Measurements from ENCODE around the gene DNAJB2. TPM values are rescaled to one million over a fixed set of nuclear protein-coding genes. Genes with fewer than 3 reads are reported as not detected.
"Not testable (repeated sequence)": the region's sequence is repeated elsewhere in the genome, so short reads cannot be mapped to it uniquely, and the experiment has no call there.

The DNAJB2 gene
- total RNA-seq, 1 donor from 2014 or later = 24.0 TPM

- not testable (repeated sequence) for DNase-seq
Observed at GRCh38 chr2:219258942-219259341, 20.2 kb upstream of the DNAJB2 start.

GRCh38 chr2:219261024-219261855 is 17.9 kb upstream of the DNAJB2 start:
- DNase-seq = no peak

GRCh38 chr2:219266232-219266631 is 12.9 kb upstream of the DNAJB2 start:
- DNase-seq = no peak

GRCh38 chr2:219266886-219267285 is 12.3 kb upstream of the DNAJB2 start:
- no peak for DNase-seq

GRCh38 chr2:219268294-219268693 is 10.9 kb upstream of the DNAJB2 start:
- no peak for DNase-seq

GRCh38 chr2:219269362-219270054 is 9.7 kb upstream of the DNAJB2 start:
- peak; percentile 41 for DNase-seq

GRCh38 chr2:219270055-219270372 is 9.2 kb upstream of the DNAJB2 start:
- no peak for DNase-seq

- DNase-seq = no peak
Observed at GRCh38 chr2:219271021-219271420, 8.1 kb upstream of the DNAJB2 start.

GRCh38 chr2:219272356-219272755 is 6.8 kb upstream of the DNAJB2 start:
- no peak for DNase-seq

GRCh38 chr2:219272995-219273394 is 6.2 kb upstream of the DNAJB2 start:
- DNase-seq = no peak

- DNase-seq = no peak
Observed at GRCh38 chr2:219273937-219274336, 5.2 kb upstream of the DNAJB2 start.

- DNase-seq = peak; percentile 19
Observed at GRCh38 chr2:219274361-219274921, 4.7 kb upstream of the DNAJB2 start.

GRCh38 chr2:219277703-219278654 is 1.2 kb upstream of the DNAJB2 start:
- DNase-seq = peak; percentile 83

GRCh38 chr2:219278655-219279150 is 463 bp upstream of the DNAJB2 start:
- no peak for DNase-seq

GRCh38 chr2:219279916-219280516 is 850 bp downstream of the DNAJB2 start:
- DNase-seq = no peak

GRCh38 chr2:219280651-219281050 is 1.5 kb downstream of the DNAJB2 start:
- no peak for DNase-seq

GRCh38 chr2:219281588-219281987 is 2.4 kb downstream of the DNAJB2 start:
- no peak for DNase-seq

- no peak for DNase-seq
Observed at GRCh38 chr2:219282375-219282774, 3.2 kb downstream of the DNAJB2 start.

- DNase-seq = no peak
Observed at GRCh38 chr2:219282943-219283581, 3.9 kb downstream of the DNAJB2 start.

- DNase-seq = no peak
Observed at GRCh38 chr2:219284501-219285372, 5.6 kb downstream of the DNAJB2 start.

- no peak for DNase-seq
Observed at GRCh38 chr2:219285373-219285735, 6.2 kb downstream of the DNAJB2 start.

Measured in dermis blood vessel endothelial cell (primary cell).